PC-9 (cell line): Measurements from ENCODE around the gene MAPKAP1. TPM values are rescaled to one million over a fixed set of nuclear protein-coding genes. Genes with fewer than 3 reads are reported as not detected.

Source experiments
- BruUV-seq: library from RNA; stranded (reverse); fragments of 400-500 nt; replicated peaks from 2 replicates; lab custom pipeline; 2021; lab: Mats Ljungman, UMichigan
- CTCF ChIA-PET: fragments of 300-600 bp; sonication (Branson Sonifier 250); formaldehyde crosslinking; loops from one replicate; lab custom pipeline; 2022; ENCODE audit warnings: antibody characterized with exemption; lab: Charles Lee
- POLR2A ChIA-PET: fragments of 300-600 bp; sonication (Branson Sonifier 250); formaldehyde crosslinking; loops from one replicate; lab custom pipeline; 2022; ENCODE audit warnings: antibody characterized with exemption; ENCODE audit not compliant: unreplicated experiment; lab: Charles Lee
- DNase-seq, 2 experiments: peaks; one replicate each; pipeline versions ENCODE4 v3.0.0 to v3.0.0-alpha.2; 2015 to 2022; ENCODE audit warnings: mixed read lengths in 1 of 2
- H2AFZ ChIP-seq: fragments of 200-600 bp; sonication (generic); 2 replicates; pipeline ENCODE4 v1.8.1; 2017; ENCODE audit warnings: antibody characterized with exemption
- H3F3A ChIP-seq: fragments of 200-600 bp; sonication (generic); 2 replicates; pipeline ENCODE4 v1.8.1; 2017; ENCODE audit warnings: antibody characterized with exemption, mild to moderate bottlenecking, low read depth; ENCODE audit not compliant: insufficient read depth
- H3K27ac ChIP-seq: fragments of 200-600 bp; sonication (generic); 2 replicates; pipeline ENCODE4 v1.6.1; 2016; ENCODE audit warnings: mixed run types
- H3K27me3 ChIP-seq: fragments of 200-600 bp; sonication (generic); 2 replicates; pipeline ENCODE4 v1.6.1; 2016; ENCODE audit warnings: low read depth, mixed run types; ENCODE audit not compliant: insufficient read depth
- H3K36me3 ChIP-seq: fragments of 200-600 bp; sonication (generic); 2 replicates; pipeline ENCODE4 v1.6.1; 2016; ENCODE audit warnings: low read depth, mixed run types
- H3K4me1 ChIP-seq: fragments of 200-600 bp; sonication (generic); replicated peaks from 2 replicates; pipeline ENCODE4 v1.6.1; 2016; ENCODE audit warnings: mixed run types; ENCODE audit not compliant: insufficient read depth
- H3K4me2 ChIP-seq: fragments of 200-600 bp; sonication (generic); 2 replicates; pipeline ENCODE4 v1.6.1; 2017; ENCODE audit warnings: mixed run types
- H3K4me3 ChIP-seq: fragments of 200-600 bp; sonication (generic); 2 replicates; pipeline ENCODE4 v1.6.1; 2016; ENCODE audit warnings: mixed run types
- H3K79me2 ChIP-seq: fragments of 200-600 bp; sonication (generic); 2 replicates; pipeline ENCODE4 v1.6.1; 2017; ENCODE audit warnings: low read depth, mixed run types
- H3K9me2 ChIP-seq: fragments of 200-600 bp; sonication (generic); 2 replicates; pipeline ENCODE4 v1.8.1; 2017; ENCODE audit warnings: mild to moderate bottlenecking; ENCODE audit not compliant: insufficient read depth
- H3K9me3 ChIP-seq: fragments of 200-600 bp; sonication (generic); 2 replicates; pipeline ENCODE4 v1.8.1; 2016; ENCODE audit warnings: low read depth; ENCODE audit not compliant: insufficient read depth
- H4K20me1 ChIP-seq: fragments of 200-600 bp; sonication (generic); 2 replicates; pipeline ENCODE4 v1.8.1; 2017; ENCODE audit not compliant: insufficient read depth
- EZH2 ChIP-seq: fragments of 200-600 bp; sonication (generic); IDR thresholded peaks from 2 replicates; pipeline ENCODE4 v1.8.0; 2017; ENCODE audit warnings: antibody characterized with exemption, low read depth
- intact Hi-C: fragments of 100-400 bp; cut with micrococcal nuclease; formaldehyde crosslinking; loops from one replicate; pipeline ENCODE4 v1.10.0; 2022; ENCODE audit not compliant: unreplicated experiment
- total RNA-seq: library from RNA; stranded (reverse); gene quantifications from 2 replicates; pipeline ENCODE4 v1.2.3, GENCODE V29; 2021
- TF ChIP-seq, protein P1 (sequence below): fragments of 200-600 bp; sonication (generic); conservative IDR thresholded peaks from 2 replicates; pipeline ENCODE4 v1.6.1; 2017; ENCODE audit warnings: mixed run types, antibody characterized with exemption, mild to moderate bottlenecking, moderate library complexity

The MAPKAP1 gene
- total RNA-seq, 1 experiment from 2014 or later, result 115 TPM

DNA sequence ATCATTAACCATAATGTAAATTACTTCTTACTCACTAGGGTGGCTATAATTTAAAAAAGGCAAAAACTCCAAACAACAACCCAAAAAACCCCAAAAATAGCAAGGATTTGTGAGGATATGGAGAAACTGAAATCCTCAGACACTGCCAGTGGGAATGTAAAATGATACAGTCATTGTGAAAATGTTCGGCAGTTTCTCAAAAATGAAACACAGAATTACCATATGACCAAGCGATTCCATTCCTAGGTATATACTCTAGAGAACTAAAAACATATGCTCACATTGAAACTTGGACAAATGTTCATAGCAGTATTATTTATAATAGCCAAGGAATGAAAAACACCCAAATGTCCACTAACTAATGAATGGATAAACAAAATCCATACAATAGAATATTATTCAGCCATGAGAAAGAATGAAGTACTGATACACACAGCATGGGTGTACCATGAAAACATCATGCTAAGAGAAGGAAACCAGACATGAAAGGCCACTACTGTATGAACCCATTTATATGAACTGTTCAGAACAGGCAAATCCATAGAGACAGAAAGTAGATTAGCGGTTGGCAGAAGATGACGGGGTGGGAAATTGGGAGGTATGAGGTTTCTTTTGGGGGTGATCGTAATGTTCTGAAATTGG lies 119.1 kb downstream of the MAPKAP1 start:
- H4K20me1 ChIP-seq, result no peaks in the 10 kb centered on the region; the same call in 1 of the 2 replicates
- no TSS peak for BruUV-seq
- no peaks in the 10 kb centered on the region for H3K9me3 ChIP-seq
- no peaks in the 10 kb centered on the region for H3K9me2 ChIP-seq
- H3F3A ChIP-seq, result no peaks in the 10 kb centered on the region
- H3K4me3 ChIP-seq, result no peak overlapping the region
- H3K27ac ChIP-seq, result no peak overlapping the region
- no peaks in the 10 kb centered on the region for H3K36me3 ChIP-seq
- no peak for TF ChIP-seq EZH2
- TF ChIP-seq, protein P1, sequence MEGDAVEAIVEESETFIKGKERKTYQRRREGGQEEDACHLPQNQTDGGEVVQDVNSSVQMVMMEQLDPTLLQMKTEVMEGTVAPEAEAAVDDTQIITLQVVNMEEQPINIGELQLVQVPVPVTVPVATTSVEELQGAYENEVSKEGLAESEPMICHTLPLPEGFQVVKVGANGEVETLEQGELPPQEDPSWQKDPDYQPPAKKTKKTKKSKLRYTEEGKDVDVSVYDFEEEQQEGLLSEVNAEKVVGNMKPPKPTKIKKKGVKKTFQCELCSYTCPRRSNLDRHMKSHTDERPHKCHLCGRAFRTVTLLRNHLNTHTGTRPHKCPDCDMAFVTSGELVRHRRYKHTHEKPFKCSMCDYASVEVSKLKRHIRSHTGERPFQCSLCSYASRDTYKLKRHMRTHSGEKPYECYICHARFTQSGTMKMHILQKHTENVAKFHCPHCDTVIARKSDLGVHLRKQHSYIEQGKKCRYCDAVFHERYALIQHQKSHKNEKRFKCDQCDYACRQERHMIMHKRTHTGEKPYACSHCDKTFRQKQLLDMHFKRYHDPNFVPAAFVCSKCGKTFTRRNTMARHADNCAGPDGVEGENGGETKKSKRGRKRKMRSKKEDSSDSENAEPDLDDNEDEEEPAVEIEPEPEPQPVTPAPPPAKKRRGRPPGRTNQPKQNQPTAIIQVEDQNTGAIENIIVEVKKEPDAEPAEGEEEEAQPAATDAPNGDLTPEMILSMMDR, result no peak
- H3K79me2 ChIP-seq, result peaks cover 16% of the 10 kb centered on the region; the same call in 1 of the 2 replicates
- no peaks in the 10 kb centered on the region for H3K4me1 ChIP-seq
- no peak overlapping the region for H3K4me2 ChIP-seq
- ChIA-PET POLR2A (no interaction called here), CTCF (no interaction called here)
- DNase-seq, result no peak
- no peaks in the 10 kb centered on the region for H3K27me3 ChIP-seq
- no peak overlapping the region for H2AFZ ChIP-seq
- intact Hi-C loops, result no loop called here

DNA sequence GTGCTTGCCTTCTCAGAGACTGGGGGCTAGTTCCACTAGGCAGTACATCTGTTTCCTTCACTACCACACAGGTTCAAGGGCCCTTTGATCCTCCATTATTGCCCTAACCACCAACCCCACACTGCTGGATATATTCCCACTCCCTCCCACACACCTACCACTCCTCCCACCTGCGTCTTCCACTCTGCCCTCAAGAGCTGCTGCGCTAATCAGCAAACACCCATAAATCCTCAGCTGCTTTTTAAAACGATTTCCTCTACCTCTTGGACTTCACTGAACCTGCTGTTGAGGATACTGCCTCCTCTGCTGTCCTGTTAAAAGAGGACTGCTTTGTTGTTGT lies 120.9 kb downstream of the MAPKAP1 start:
- Histone ChIP-seq H3K27ac (no peak overlapping the region), H3K4me2 (no peak overlapping the region), H3K9me3 (no peaks in the 10 kb centered on the region), H3K9me2 (no peaks in the 10 kb centered on the region), H3K27me3 (no peaks in the 10 kb centered on the region), H3K79me2 (peaks cover 13% of the 10 kb centered on the region; the same call in 1 of the 2 replicates), H3K36me3 (no peaks in the 10 kb centered on the region), H3K4me3 (no peak overlapping the region), H3F3A (peaks cover 5% of the 10 kb centered on the region; the same call in 1 of the 2 replicates), H2AFZ (no peak overlapping the region), H3K4me1 (no peaks in the 10 kb centered on the region), H4K20me1 (no peaks in the 10 kb centered on the region; the same call in none of the 2 replicates)
- DNase-seq, result no peak
- CTCF ChIA-PET, result no interaction called here
- POLR2A ChIA-PET, result no interaction called here
- intact Hi-C loops, result no loop called here
- no peak for TF ChIP-seq EZH2
- TF ChIP-seq, protein P1, result no peak
- BruUV-seq, result no TSS peak

DNA sequence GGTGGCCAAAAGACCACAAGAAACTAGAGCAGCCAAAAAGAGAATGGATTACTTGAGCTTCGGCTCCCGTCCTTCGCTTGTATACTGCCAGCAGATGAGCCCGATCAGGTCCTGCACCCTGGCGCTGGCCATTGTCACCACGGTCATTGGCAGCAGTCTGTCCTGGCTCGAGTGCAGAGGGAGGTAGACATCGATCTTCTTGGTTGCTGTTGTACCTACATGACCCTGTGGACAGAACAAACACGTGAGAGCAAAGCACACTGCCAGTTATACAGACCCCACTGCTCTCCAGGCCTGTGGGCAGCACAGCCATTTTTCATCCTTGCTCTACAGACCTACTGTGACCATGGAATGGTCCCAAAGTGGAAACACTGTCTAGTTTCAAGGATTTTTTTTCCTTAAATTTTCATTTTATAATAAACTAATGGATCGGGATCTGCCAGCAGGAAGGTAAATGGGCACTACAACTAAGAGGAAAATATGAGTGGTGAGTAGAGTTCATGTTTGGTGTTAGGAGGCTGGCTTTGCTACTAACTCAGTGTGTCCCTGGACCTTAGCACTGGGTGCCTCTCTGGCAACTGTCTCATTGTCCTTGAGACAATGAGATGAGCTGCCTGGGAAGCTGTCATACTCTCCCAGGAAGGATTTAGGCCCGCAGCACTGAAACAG lies 121.4 kb downstream of the MAPKAP1 start:
- H3K9me3 ChIP-seq, result no peaks in the 10 kb centered on the region
- no peak overlapping the region for H3K4me2 ChIP-seq
- no peaks in the 10 kb centered on the region for H3K36me3 ChIP-seq
- no peak overlapping the region for H3K4me3 ChIP-seq
- POLR2A ChIA-PET, result no interaction called here
- no peaks in the 10 kb centered on the region for H3K27me3 ChIP-seq
- intact Hi-C loops, result no loop called here
- H3K4me1 ChIP-seq, result no peaks in the 10 kb centered on the region
- CTCF ChIA-PET, result no interaction called here
- no peak for TF ChIP-seq EZH2
- TF ChIP-seq, protein P1, result no peak
- peaks cover 8% of the 10 kb centered on the region; the same call in 1 of the 2 replicates for H3K79me2 ChIP-seq
- no peak overlapping the region for H2AFZ ChIP-seq
- H3F3A ChIP-seq, result peaks cover 5% of the 10 kb centered on the region; the same call in 1 of the 2 replicates
- no peaks in the 10 kb centered on the region for H3K9me2 ChIP-seq
- H3K27ac ChIP-seq, result no peak overlapping the region
- BruUV-seq, result no TSS peak
- DNase-seq, result no peak
- H4K20me1 ChIP-seq, result no peaks in the 10 kb centered on the region; the same call in none of the 2 replicates
